PFSK-1 (cell line): ENCODE data around the gene PIAS3. TPM values are rescaled to one million over a fixed set of nuclear protein-coding genes. Genes with fewer than 3 reads are reported as not detected.

Source experiments
- FOXP2 ChIP-seq: optimal IDR thresholded peaks from 2 replicates; pipeline ENCODE3; 2011; ENCODE audit warnings: borderline replicate concordance, control low read depth, inconsistent platforms; ENCODE audit not compliant: insufficient read depth; ENCODE audit errors: extremely low read length, extremely low read depth
- POLR2AphosphoS5 ChIP-seq: IDR thresholded peaks from 2 replicates; pipeline ENCODE4 v1.6.1; 2012; ENCODE audit warnings: low read depth, mild to moderate bottlenecking, control low read depth, low read length, moderate library complexity
- SIN3A ChIP-seq: IDR thresholded peaks from 2 replicates; pipeline ENCODE4 v1.6.1; 2012; ENCODE audit warnings: mild to moderate bottlenecking, low read length, moderate library complexity, borderline replicate concordance; ENCODE audit not compliant: insufficient read depth
- TAF1 ChIP-seq: IDR thresholded peaks from 2 replicates; pipeline ENCODE4 v1.6.1; 2012; ENCODE audit warnings: low read length, control low read depth, borderline replicate concordance; ENCODE audit not compliant: insufficient read depth
- polyA plus RNA-seq: library from polyadenylated mRNA; unstranded; fragments of >200 nt; gene quantifications from one replicate; pipeline ENCODE4 v1.2.1, GENCODE V29; 2012; ENCODE audit warnings: low read depth, missing spikeins; ENCODE audit not compliant: insufficient read length
- TF ChIP-seq, protein P1 (sequence below), 2 experiments: IDR thresholded peaks; 2 replicates each; pipeline versions ENCODE4 v1.6.1 to v1.8.0; 2011 to 2012; ENCODE audit warnings: low read depth in 2 of 2, low read length in 2 of 2, control low read depth in 1 of 2, inconsistent platforms in 1 of 2, mild to moderate bottlenecking in 1 of 2, moderate library complexity in 1 of 2; ENCODE audit not compliant: insufficient read depth in 1 of 2

The PIAS3 gene
- polyA plus RNA-seq: 21.6 TPM

DNA sequence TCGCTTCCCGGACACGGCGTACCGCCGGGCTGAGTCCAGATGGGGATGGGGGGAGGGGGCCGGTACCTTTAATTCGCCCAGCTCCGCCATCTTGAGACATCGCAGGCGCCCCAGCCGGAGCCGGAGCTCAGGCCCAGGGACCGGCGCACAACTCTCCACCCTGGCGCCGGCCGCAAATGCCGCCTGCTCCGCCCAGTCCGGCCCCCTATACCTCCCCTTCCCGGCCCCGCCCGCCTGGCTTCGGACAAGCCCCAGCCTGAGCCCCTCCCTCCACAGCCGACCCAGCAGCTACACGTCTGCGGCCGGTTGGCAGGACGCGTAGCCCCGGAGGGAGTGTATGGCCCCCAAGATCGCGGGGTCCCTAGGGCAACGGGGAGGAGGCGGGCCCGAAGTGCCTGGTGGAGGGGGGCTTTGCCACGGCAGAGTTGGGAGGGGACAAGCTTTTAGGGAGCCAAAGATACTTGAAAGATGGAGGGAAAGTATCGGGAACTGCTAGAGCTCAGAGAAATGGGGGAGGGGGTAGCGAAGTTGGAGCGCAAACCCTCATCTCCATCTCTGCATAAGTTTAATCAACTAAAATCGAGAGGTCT lies at the start of gene PIAS3:
PIAS3 (minus strand) TSS at position 181 of the 590 bp plus-strand sequence; CDS start at position 90, 91 bp downstream.
- TF ChIP-seq TAF1 (peak; percentile 38; the same call in 1 of the 2 replicates), POLR2AphosphoS5 (peak; percentile 65), FOXP2 (peak; percentile 52)
- TF ChIP-seq, protein P1, sequence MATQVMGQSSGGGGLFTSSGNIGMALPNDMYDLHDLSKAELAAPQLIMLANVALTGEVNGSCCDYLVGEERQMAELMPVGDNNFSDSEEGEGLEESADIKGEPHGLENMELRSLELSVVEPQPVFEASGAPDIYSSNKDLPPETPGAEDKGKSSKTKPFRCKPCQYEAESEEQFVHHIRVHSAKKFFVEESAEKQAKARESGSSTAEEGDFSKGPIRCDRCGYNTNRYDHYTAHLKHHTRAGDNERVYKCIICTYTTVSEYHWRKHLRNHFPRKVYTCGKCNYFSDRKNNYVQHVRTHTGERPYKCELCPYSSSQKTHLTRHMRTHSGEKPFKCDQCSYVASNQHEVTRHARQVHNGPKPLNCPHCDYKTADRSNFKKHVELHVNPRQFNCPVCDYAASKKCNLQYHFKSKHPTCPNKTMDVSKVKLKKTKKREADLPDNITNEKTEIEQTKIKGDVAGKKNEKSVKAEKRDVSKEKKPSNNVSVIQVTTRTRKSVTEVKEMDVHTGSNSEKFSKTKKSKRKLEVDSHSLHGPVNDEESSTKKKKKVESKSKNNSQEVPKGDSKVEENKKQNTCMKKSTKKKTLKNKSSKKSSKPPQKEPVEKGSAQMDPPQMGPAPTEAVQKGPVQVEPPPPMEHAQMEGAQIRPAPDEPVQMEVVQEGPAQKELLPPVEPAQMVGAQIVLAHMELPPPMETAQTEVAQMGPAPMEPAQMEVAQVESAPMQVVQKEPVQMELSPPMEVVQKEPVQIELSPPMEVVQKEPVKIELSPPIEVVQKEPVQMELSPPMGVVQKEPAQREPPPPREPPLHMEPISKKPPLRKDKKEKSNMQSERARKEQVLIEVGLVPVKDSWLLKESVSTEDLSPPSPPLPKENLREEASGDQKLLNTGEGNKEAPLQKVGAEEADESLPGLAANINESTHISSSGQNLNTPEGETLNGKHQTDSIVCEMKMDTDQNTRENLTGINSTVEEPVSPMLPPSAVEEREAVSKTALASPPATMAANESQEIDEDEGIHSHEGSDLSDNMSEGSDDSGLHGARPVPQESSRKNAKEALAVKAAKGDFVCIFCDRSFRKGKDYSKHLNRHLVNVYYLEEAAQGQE (IDR thresholded peaks at IDR 0.05; ENCODE audit: insufficient read depth in 1 of 2, low read depth in 2 of 2, low read length in 2 of 2): no peak; a peak in 1 of 4 replicates

DNA sequence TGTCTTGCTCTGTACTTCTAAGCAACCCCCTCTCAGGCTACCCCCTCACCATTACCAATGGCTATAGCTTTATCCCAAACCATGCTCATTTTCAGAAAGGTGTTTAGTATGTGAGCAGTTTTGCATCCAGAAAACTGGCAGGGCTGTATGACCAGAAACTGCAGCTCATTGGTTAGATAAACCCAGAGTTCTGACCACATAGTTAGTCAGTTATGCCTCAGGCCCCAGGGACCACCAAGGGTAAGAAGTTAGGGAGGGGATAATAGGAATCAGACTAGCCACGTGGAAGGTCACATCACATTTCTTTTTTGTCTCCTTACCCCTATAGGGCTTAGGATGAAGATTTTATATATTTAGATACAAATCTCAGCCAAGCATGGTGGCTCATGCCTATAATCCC lies 49.8 kb upstream of the PIAS3 start:
- no peak for TF ChIP-seq TAF1
- no peak for TF ChIP-seq FOXP2
- TF ChIP-seq SIN3A: no peak
- no peak for TF ChIP-seq POLR2AphosphoS5
- TF ChIP-seq, protein P1 (IDR thresholded peaks at IDR 0.05; ENCODE audit: insufficient read depth in 1 of 2, low read depth in 2 of 2, low read length in 2 of 2): no peak

DNA sequence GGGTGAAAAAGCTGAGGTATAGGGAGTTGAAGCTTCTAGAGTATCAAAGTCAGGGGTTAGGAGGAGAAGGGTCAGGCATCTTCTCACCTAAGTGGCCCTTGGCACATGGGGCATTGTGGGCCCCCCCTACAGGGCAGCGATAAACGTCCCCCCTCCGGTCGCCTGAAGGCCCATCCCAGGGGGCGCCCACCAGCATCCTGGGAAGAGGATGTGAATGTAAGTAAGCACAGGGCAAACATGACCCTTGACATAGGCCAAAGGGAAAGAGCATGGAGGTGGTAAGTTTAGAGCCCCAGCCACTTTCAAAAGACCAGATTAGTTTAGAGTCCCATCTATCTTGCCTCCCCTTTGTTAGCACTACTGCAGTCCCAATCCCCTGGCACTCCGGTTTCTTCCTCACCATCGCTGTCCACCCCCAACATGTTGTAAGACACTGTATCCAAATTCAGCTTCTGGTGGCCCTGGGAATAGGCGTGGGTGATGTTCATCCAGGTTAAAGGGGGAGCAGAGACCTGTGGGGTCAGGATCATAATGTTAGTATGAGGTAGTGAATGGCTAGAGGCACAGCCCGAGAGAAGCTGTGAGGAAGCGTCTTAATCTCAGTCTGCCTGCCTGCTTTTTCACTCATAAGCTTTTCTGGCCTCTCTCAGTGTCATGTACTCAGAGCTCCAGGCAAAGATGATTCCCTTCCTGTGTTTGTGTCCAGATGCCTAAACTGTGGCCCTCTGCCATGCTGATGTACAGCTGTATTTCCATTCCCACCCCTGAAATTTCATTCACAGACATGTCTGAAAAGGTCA lies 48.3 kb upstream of the PIAS3 start:
- TF ChIP-seq, protein P1 (IDR thresholded peaks at IDR 0.05; ENCODE audit: insufficient read depth in 1 of 2, low read depth in 2 of 2, low read length in 2 of 2): no peak
- TF ChIP-seq POLR2AphosphoS5: 0 out of 2 replicates have a peak, but pooled peaks have one; percentile 38
- TF ChIP-seq SIN3A: peak; percentile 72; the same call in 1 of the 2 replicates
- TF ChIP-seq FOXP2: no peak
- peak; percentile 59; the same call in 1 of the 2 replicates for TF ChIP-seq TAF1

DNA sequence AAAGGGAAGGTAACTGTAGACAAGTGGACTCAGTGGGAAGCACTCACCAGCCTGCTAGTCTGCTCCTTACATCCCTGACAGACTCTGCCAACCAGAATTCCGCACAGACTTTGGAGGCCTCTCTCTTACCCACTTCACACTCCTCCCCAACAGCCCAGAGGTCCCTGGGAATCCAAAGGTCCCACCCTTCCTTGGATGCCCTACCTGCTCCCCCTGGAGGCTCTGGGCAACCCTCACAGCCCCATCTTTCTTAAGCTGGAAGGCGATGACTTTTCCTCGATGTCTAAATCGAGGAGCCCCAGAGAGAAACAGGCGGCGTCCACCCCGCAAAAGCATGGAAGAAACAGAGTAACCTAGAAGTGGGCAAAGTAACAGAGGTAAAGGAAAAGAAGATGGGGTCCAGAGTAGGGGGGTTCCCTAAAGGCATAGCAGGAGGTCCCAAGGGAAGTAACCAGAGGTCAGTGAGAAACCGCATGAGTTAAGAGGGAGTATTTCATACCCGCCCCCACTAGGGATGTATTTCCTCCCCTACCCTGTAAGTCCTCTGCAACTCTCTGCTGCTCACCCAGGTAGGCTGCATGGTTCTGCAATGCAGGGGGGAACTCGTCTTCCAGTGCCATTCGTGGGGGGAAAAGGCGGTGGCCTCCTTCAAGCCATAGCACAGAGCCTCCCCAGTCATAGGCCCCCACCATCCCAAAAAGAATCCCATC lies 42.6 kb upstream of the PIAS3 start:
- no peak for TF ChIP-seq SIN3A
- TF ChIP-seq TAF1: no peak
- no peak for TF ChIP-seq FOXP2
- TF ChIP-seq POLR2AphosphoS5: no peak
- TF ChIP-seq, protein P1 (IDR thresholded peaks at IDR 0.05; ENCODE audit: insufficient read depth in 1 of 2, low read depth in 2 of 2, low read length in 2 of 2): no peak
